AG04450 (cell line): ENCODE results near the gene ATP12A. TPM values are rescaled to one million over a fixed set of nuclear protein-coding genes. Genes with fewer than 3 reads are reported as not detected.

Source experiments
- CTCF ChIA-PET: fragments of 300-600, 350-600 bp; formaldehyde crosslinking; extraction: SDS; loops from one replicate; lab custom pipeline; 2022; ENCODE audit warnings: antibody characterized with exemption, inconsistent platforms; lab: Charles Lee
- POLR2A ChIA-PET: fragments of 350-600 bp; formaldehyde crosslinking; extraction: SDS; loops from one replicate; lab custom pipeline; 2021; ENCODE audit warnings: antibody characterized with exemption, inconsistent platforms; lab: Yijun Ruan, JAX
- DNase-seq: peaks from one replicate; pipeline ENCODE4 v3.0.0-alpha.2; 2011; ENCODE audit warnings: low read depth, low spot score
- H3K27ac ChIP-seq: one replicate; pipeline ENCODE4 v1.5.1; 2012; ENCODE audit warnings: low read depth, low read length, control low read depth
- H3K27me3 ChIP-seq: one replicate; pipeline ENCODE4 v1.6.0; 2012; ENCODE audit warnings: low read length; ENCODE audit not compliant: control insufficient read depth, insufficient read depth
- H3K4me3 ChIP-seq: 2 replicates; pipeline ENCODE4 v1.5.1; 2011; ENCODE audit warnings: mild to moderate bottlenecking, low read depth, low read length, control low read depth
- H3K9me3 ChIP-seq: 2 replicates; pipeline ENCODE4 v1.5.1; 2012; ENCODE audit warnings: low read length; ENCODE audit not compliant: control insufficient read depth, insufficient read depth
- polyA plus RNA-seq: library from polyadenylated mRNA; depleted of rRNA; stranded (reverse); fragments of >200 nt; gene quantifications from 2 replicates; pipeline ENCODE4 v1.2.3, GENCODE V29; 2011; rRNA removed
- small RNA-seq: library from RNA; depleted of rRNA; stranded (forward); fragments of <200 nt; gene quantifications from one replicate; pipeline ENCODE3, GENCODE V24; 2012; ENCODE audit warnings: low read depth; ENCODE audit not compliant: insufficient read length
- TF ChIP-seq, protein P1 (sequence below): IDR thresholded peaks from 2 replicates; pipeline ENCODE4 v1.5.1; 2011; ENCODE audit warnings: low read depth, low read length, control low read depth, inconsistent platforms

ATP12A gene
- polyA plus RNA-seq, 1 experiment = not detected

DNA sequence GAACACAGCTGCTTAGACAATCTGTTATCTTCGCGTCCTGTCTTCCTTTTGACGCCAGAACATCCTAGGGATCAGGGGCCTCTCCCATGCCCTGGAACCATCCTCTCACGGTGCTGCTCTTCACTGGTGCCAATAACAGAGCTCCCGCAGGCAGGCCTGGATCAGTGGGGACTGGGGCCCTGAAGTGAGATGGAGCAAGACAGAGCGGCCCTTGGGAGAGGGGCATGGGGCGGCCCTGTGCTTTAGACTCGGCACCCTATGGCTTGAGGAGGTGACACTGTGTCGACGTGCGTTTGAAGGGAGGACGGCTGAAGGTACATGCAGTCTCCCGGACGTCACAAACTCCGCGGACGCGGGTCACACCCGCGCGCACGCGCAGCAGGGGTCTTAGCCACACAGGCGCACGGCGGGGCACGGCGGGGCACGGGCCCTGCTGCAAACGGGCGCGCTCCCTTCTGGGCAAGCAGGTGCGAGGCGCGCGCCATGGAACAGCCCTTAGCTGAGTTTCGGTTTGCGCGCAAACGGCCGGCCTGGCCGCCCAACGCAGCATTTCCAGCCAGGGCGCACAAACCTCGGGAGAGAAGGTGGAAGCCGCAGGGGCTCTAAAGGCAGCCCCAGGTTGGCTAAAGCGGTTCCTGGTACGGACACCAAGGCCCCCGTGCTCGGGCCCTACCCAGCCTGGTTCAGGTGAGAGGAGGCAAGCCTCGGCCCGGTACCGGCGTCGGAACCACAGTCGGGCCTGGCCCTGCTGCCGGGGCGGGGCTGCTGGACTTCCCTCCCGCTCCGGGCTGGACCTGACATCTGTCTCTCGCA, 67.2 kb downstream of the ATP12A start:
- Histone ChIP-seq H3K4me3 (peak overlapping the region; percentile 31; the same call in 1 of the 2 replicates), H3K9me3 (no peaks in the 10 kb centered on the region), H3K27ac (no peak overlapping the region), H3K27me3 (peaks cover 22% of the 10 kb centered on the region)
- TF ChIP-seq, protein P1, sequence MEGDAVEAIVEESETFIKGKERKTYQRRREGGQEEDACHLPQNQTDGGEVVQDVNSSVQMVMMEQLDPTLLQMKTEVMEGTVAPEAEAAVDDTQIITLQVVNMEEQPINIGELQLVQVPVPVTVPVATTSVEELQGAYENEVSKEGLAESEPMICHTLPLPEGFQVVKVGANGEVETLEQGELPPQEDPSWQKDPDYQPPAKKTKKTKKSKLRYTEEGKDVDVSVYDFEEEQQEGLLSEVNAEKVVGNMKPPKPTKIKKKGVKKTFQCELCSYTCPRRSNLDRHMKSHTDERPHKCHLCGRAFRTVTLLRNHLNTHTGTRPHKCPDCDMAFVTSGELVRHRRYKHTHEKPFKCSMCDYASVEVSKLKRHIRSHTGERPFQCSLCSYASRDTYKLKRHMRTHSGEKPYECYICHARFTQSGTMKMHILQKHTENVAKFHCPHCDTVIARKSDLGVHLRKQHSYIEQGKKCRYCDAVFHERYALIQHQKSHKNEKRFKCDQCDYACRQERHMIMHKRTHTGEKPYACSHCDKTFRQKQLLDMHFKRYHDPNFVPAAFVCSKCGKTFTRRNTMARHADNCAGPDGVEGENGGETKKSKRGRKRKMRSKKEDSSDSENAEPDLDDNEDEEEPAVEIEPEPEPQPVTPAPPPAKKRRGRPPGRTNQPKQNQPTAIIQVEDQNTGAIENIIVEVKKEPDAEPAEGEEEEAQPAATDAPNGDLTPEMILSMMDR = no peak
- no peak for DNase-seq
- ChIA-PET POLR2A (no interaction called here), CTCF (interaction anchor here (0.8 kb wide), 1 partner anchor 367 kb away, joined by 3 read pairs; no protein-coding TSS in a partner anchor)

- POLR2A ChIA-PET = no interaction called here
- no peak overlapping the region for H3K27ac ChIP-seq
- no peaks in the 10 kb centered on the region for H3K9me3 ChIP-seq
- no peak for DNase-seq
- peaks cover 22% of the 10 kb centered on the region for H3K27me3 ChIP-seq
- no peak overlapping the region for H3K4me3 ChIP-seq
- CTCF ChIA-PET = interaction anchor here (0.8 kb wide), 1 partner anchor 366 kb away, joined by 3 read pairs; no protein-coding TSS in a partner anchor
- TF ChIP-seq, protein P1 = no peak
Observed at GRCh38 chr13:24748061-24748400, 67.8 kb downstream of the ATP12A start.

DNA sequence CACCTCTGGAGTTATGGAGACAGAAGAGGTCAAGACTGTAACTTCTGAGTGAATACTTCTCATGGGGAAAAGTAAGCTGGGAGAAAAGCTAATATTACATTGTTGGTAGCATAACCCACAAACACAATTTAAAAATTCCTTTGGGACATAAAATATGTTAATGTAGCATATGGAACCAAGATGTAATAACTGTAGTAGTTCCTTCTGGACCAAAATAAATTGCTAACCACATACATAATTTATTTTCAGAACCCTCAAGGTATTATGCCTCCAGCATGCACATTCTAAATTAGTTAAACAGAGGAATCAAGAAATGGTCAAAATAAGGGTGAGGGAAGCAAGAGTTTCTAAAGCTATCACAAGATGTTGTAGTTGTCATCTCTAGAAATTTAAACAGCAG, 79.0 kb downstream of the ATP12A start:
- TF ChIP-seq, protein P1 = no peak
- Histone ChIP-seq H3K4me3 (no peak overlapping the region), H3K27me3 (no peaks in the 10 kb centered on the region), H3K9me3 (peaks cover 4% of the 10 kb centered on the region; the same call in 1 of the 2 replicates), H3K27ac (no peak overlapping the region)
- ChIA-PET POLR2A (no interaction called here), CTCF (interaction anchor here (1.2 kb wide), 1 partner anchor 209 kb away, joined by 3 read pairs; no protein-coding TSS in a partner anchor)
- no peak for DNase-seq

Small RNA genes lying within 50 kb of the gene (small RNA-seq; reads per million reads assigned to genes)
- gene RNY1P7 = not detected

Other genes with a start within 250 kb of the ATP12A start
- gene PARP4, start 167.6 kb upstream of the ATP12A start, polyA plus RNA-seq = 57.5 and 73.9 TPM in 2 replicates
- 0.04 and 0.05 TPM in 2 replicates for gene RNF17, start 83.8 kb downstream of the ATP12A start, polyA plus RNA-seq